Tibial artery (tissue), 4 donors: Measurements from ENCODE around the gene ZNF584.
A peak's percentile ranks its signal among the peaks of the same experiment; 100 is the strongest.

Experiments used
- DNase-seq, 2 donors: peaks; one replicate each; pipeline ENCODE4 v3.0.0-alpha.2; 2019
- H3K27ac ChIP-seq, 2 donors: fragments of 200-600 bp; sonication (generic) in 1 of 2; 1 replicate in 1 of 2; 2 replicates in 1 of 2; pipeline ENCODE4 v1.5.1; 2018 to 2019; ENCODE audit warnings: mild to moderate bottlenecking in 1 of 2
- H3K27me3 ChIP-seq, 2 donors: fragments of 200-600 bp; sonication (generic) in 1 of 2; one replicate each; pipeline versions ENCODE4 v1.5.1 to v1.6.0; 2016 to 2019
- H3K36me3 ChIP-seq, 3 donors: fragments of 200-600 bp; sonication (generic) in 2 of 3; one replicate each; pipeline ENCODE4 v1.5.1; 2016 to 2019; ENCODE audit warnings: mild to moderate bottlenecking in 2 of 3
- H3K4me1 ChIP-seq, 4 donors: fragments of 200-600 bp; sonication (generic) in 2 of 4; 1 replicate in 3 of 4; 2 replicates in 1 of 4; pipeline ENCODE4 v1.5.1; 2016 to 2019
- H3K4me3 ChIP-seq, 2 donors: fragments of 200-600 bp; sonication (generic) in 1 of 2; 1 replicate in 1 of 2; 2 replicates in 1 of 2; pipeline ENCODE4 v1.5.1; 2018 to 2019; ENCODE audit warnings: mild to moderate bottlenecking in 2 of 2
- H3K9me3 ChIP-seq, 3 donors: fragments of 200-600 bp; sonication (generic) in 1 of 3; one replicate each; pipeline ENCODE4 v1.5.1; 2016 to 2019
- intact Hi-C: fragments of 100-400 bp; cut with DNase I; formaldehyde crosslinking; loops from one replicate; pipeline ENCODE4 v1.15.0; 2023; ENCODE audit warnings: low total_unique reads
- TF ChIP-seq, protein P1 (sequence below), 2 experiments: fragments of 200-600 bp in 1 of 2; fragments of 450-650 bp in 1 of 2; IDR thresholded peaks; one replicate each; pipeline ENCODE4 v1.5.1; 2017 to 2019; ENCODE audit warnings: antibody characterized with exemption in 2 of 2, mild to moderate bottlenecking in 1 of 2, moderate library complexity in 1 of 2

ZNF584 gene

DNA sequence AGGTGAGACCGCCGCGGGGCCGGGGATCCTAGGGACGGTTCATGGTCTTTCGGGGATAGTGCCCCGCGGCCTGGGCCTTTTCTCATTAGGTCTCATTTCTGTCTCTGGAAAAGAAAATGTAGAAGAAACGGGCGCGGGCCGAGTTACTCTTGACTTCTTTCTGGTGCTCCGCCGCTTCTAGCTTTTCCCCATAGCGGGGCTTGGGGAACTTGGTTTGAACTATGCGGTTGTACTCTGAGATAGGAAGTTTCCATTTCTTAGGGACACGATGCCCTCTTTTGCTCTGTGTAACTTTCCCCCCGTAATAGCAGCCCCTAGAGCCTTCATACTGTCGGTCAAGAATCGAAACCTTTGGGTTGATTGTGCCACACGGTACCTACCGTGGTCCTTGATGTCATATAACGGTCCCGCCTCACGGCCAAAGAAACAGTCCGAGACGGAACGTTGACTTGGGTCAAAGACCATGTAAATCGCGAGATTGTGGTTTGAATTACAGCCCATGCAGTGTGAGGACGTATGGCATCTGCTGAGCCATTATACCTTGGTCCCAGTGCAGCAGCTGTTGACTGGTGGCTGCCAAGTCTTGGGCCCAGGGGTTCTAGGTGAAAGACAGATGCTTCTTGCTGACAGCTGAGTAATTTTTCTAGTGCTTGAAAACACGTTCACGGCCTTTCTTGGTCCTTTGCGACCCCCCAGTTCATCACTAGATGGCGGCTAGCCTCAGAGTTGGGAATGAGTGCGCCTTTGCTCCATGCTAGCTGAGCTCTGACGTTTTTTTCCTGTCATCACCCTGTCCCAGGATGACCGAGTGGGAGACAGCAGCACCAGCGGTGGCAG, 20.9 kb upstream of the ZNF584 start:
- TF ChIP-seq, protein P1, sequence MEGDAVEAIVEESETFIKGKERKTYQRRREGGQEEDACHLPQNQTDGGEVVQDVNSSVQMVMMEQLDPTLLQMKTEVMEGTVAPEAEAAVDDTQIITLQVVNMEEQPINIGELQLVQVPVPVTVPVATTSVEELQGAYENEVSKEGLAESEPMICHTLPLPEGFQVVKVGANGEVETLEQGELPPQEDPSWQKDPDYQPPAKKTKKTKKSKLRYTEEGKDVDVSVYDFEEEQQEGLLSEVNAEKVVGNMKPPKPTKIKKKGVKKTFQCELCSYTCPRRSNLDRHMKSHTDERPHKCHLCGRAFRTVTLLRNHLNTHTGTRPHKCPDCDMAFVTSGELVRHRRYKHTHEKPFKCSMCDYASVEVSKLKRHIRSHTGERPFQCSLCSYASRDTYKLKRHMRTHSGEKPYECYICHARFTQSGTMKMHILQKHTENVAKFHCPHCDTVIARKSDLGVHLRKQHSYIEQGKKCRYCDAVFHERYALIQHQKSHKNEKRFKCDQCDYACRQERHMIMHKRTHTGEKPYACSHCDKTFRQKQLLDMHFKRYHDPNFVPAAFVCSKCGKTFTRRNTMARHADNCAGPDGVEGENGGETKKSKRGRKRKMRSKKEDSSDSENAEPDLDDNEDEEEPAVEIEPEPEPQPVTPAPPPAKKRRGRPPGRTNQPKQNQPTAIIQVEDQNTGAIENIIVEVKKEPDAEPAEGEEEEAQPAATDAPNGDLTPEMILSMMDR (IDR thresholded peaks at IDR 0.05) = no peak
- no peaks in the 10 kb centered on the region for H3K27me3 ChIP-seq
- H3K9me3 ChIP-seq = no peaks in the 10 kb centered on the region
- peaks cover 0 to 33% (median 26%) of the 10 kb centered on the region in 4 donors for H3K4me1 ChIP-seq
- peak overlapping the region; percentile 78 to 83 for H3K4me3 ChIP-seq
- intact Hi-C loops = no loop called here
- H3K36me3 ChIP-seq = peaks cover 20 to 45% (median 22%) of the 10 kb centered on the region in 3 donors
- peak overlapping the region; percentile 95 to 96 for H3K27ac ChIP-seq
- DNase-seq = no peak

DNA sequence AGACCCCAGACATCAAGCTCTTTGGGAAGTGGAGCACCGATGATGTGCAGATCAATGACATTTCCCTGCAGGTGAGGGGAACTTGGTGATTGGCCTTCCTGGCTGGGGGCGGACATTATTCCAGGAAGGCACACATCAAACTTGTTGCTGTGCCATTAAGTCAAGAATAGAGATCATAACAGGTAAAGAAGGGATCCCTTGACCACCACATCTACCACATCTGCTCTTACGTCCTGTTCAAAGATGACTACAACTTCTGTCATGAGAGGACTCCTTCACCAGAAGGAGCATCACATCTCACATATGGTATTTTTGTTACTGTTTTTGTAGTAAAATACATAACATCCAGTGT, 20.3 kb upstream of the ZNF584 start:
- TF ChIP-seq, protein P1 (IDR thresholded peaks at IDR 0.05) = no peak
- H3K9me3 ChIP-seq = no peaks in the 10 kb centered on the region
- no peak overlapping the region for H3K27ac ChIP-seq
- peaks cover 0 to 32% (median 26%) of the 10 kb centered on the region in 4 donors for H3K4me1 ChIP-seq
- peak overlapping the region; percentile 78 to 83 for H3K4me3 ChIP-seq
- no peak for DNase-seq
- peaks cover 26 to 51% (median 28%) of the 10 kb centered on the region in 3 donors for H3K36me3 ChIP-seq
- intact Hi-C loops = no loop called here
- H3K27me3 ChIP-seq = no peaks in the 10 kb centered on the region

DNA sequence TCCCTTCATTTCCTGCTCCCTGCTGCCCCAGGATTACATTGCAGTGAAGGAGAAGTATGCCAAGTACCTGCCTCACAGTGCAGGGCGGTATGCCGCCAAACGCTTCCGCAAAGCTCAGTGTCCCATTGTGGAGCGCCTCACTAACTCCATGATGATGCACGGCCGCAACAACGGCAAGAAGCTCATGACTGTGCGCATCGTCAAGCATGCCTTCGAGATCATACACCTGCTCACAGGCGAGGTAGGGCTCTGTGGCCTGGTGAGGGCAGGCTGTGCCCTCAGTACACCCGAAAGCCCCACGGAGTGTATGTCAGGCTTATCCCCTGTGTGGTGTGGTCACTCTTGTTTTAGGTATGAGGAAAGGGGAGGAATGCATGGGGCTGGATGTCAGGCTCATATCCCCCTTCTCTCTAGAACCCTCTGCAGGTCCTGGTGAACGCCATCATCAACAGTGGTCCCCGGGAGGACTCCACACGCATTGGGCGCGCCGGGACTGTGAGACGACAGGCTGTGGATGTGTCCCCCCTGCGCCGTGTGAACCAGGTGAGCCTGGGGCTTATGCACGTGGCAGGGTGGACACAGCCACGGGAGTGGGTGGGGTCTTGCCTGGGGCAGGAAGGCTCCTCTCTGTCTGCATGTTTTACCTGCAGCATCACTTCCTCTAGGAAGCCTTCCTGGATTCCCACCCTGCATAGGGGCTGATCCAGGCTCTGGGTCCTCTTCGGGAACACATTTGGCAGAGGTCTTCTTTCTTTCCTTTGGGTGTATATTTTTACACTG, 15.3 kb upstream of the ZNF584 start:
- no peak for DNase-seq
- Histone ChIP-seq H3K36me3 (peaks cover 48 to 71% (median 49%) of the 10 kb centered on the region in 3 donors), H3K4me1 (peaks cover 0 to 30% (median 10%) of the 10 kb centered on the region in 4 donors), H3K27me3 (peaks cover 0 to 26% of the 10 kb centered on the region in 2 donors), H3K4me3 (no peak overlapping the region), H3K27ac (no peak overlapping the region), H3K9me3 (no peaks in the 10 kb centered on the region)
- intact Hi-C loops = no loop called here
- TF ChIP-seq, protein P1 (IDR thresholded peaks at IDR 0.05) = no peak

DNA sequence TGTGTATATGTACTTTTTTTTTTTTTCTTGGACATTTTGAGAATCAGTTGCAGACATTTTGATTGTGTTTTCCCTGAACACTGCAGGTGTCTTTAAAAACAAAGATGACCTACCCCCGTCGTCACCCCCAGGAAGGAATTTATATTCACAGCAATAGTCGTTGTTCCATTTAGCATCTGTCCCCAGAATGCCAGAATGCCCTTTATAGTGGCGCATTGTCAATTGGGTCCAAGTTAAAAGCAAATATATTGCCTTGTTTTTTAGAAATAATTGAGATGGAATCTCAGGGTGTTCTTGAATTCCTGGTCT, 14.8 kb upstream of the ZNF584 start:
- Histone ChIP-seq H3K4me1 (peaks cover 0 to 25% (median 8%) of the 10 kb centered on the region in 4 donors), H3K36me3 (peaks cover 46 to 66% (median 49%) of the 10 kb centered on the region in 3 donors), H3K27ac (no peak overlapping the region), H3K4me3 (no peak overlapping the region), H3K27me3 (peaks cover 0 to 26% of the 10 kb centered on the region in 2 donors), H3K9me3 (no peaks in the 10 kb centered on the region)
- DNase-seq = no peak
- intact Hi-C loops = no loop called here
- TF ChIP-seq, protein P1 (IDR thresholded peaks at IDR 0.05) = no peak

DNA sequence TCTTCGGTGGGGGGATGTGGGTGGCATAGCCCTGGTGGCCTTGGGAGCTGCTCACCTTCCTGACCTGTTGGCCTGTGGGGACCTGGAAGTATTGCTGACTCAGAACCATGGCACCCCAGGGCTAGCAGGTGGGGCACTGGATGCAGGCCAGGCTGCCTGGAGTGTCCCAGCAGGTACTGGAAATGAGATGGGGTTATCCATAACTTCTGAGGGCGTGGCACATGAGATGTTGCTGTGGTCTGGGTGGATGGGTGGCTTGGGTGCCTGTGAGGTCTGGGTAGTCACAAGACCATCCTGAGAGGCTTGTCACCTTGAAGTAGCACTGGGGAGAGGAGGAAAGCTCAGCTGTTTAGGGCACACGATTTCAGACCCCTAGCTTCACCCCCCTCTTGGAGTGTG, 13.6 kb upstream of the ZNF584 start:
- intact Hi-C loops = no loop called here
- no peak overlapping the region for H3K27ac ChIP-seq
- H3K4me1 ChIP-seq = peaks cover 0 to 25% (median 5%) of the 10 kb centered on the region in 4 donors
- H3K4me3 ChIP-seq = no peak overlapping the region
- H3K9me3 ChIP-seq = no peaks in the 10 kb centered on the region
- TF ChIP-seq, protein P1 (IDR thresholded peaks at IDR 0.05) = no peak
- no peak for DNase-seq
- H3K27me3 ChIP-seq = peaks cover 0 to 26% of the 10 kb centered on the region in 2 donors
- peaks cover 35 to 55% (median 49%) of the 10 kb centered on the region in 3 donors for H3K36me3 ChIP-seq
